IPS-11a (cell line): ENCODE measurements around the gene RIN3.

Experiments
- H3K4me3 ChIP-seq: one replicate; pipeline ENCODE4 v1.5.1; 2013; ENCODE audit warnings: low read depth, low read length, control low read depth

The RIN3 gene

DNA sequence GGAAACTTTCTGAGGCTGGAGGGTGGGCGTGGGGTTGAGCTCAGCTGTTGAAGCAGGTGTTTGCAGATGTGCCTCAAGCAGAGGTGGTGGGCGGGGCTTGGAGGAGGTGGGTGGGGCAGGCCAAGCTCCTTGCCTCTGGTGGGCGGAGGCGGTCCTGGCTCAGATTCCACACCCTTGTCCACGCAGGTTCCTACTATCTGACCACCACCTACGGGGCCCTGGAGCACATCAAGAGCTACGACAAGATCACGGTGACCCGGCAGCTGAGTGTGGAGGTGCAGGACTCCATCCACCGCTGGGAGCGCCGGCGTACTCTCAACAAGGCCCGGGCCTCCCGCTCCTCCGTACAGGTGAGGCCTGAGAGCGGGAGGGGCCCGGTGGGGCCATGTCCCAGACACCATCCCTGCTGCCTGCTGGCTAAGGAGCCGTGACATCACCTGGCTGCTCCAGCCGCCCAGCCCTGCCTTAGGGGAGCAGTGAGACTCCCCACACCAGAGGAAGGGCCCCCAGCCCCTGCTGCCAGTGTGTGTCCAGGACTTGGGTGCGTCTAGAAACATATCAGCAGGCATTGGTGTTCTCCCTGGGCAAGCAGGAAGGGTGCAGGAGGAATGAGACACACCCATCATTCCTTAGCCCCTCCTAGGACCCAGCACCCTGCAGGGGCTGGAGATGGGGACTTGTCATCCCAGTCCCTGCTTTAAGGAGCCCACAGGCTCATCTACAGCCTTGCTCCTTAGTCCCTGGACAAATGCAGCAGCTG, 171.4 kb downstream of the RIN3 start:
- H3K4me3 ChIP-seq: no peak overlapping the region

DNA sequence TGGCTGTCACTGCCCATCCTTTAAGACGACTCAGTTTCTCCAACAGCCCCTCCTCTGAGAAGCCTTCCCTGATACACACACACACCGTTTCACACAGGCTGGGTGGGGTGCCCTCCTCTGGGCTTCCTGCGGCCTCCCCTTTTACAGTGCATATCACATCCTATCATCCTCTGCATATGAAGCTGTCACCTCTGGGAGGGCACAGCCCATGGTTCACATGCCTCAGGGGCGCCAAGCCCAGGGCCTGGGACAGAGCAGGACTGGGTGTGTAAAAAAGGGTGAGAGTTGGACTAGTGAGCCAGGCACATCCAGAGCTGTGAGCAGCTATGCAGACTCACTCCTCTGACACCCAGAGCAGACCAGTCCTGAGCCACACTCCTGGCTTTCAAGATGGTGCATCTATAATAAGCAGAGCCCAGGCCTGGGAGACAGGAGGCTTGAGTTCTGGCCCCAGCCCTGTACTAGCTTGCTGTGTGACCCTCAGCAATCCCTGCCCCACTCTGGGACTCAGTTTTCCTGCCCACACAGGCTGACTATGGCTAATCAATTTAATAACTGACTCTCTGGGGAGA, 172.3 kb downstream of the RIN3 start:
- H3K4me3 ChIP-seq: no peak overlapping the region

DNA sequence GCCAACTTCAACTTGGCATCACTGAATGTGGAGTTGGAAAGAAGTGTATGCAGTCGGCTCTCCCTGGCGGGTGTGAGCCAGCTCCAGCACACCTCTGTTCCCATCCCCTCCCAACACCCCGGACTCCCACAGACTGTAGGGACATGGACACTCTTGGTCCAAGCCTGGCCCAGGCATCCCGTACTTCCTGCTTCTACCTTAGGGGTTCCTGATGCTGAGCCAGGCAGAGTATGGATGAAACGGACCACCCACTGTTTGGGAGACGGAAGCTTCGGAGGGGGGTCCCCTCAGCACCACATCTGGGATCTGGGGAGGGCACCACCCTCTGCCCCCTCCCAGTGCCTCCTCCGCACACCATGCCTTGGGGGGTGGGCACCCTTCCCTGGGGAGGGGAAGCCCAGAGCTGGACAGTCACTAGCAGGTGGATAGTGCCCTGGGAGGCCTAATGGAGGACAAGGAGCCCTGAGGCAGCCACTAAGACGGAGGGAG, 172.9 kb downstream of the RIN3 start:
- H3K4me3 ChIP-seq: no peak overlapping the region

DNA sequence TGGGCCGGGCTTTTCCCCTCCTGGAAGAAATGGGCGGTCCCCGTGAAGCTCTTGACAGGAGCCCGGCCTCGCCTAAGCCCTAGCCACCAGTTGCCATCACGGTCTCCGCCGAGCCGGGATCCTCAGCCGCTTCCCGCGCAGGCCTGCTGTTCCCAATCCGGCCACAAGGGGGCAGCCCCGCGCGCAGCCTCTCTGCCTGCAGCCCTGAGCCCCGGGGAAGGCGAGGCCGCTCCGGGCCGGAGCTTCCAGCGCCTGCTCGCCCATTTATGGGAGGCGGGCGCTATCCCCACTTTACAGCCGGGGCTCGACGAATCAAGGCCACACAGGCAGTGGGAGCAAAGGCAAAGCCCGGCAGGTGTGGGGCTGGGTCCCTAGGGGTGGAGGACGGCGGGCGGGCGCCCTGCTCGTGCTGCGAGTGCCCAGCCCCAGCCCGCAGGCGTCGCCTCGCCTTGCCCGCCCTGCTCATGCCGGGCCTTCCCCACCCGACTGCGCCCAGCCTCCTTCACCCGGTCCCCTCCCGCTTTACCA, 173.4 kb downstream of the RIN3 start:
- H3K4me3 ChIP-seq: peak overlapping the region; percentile 2

DNA sequence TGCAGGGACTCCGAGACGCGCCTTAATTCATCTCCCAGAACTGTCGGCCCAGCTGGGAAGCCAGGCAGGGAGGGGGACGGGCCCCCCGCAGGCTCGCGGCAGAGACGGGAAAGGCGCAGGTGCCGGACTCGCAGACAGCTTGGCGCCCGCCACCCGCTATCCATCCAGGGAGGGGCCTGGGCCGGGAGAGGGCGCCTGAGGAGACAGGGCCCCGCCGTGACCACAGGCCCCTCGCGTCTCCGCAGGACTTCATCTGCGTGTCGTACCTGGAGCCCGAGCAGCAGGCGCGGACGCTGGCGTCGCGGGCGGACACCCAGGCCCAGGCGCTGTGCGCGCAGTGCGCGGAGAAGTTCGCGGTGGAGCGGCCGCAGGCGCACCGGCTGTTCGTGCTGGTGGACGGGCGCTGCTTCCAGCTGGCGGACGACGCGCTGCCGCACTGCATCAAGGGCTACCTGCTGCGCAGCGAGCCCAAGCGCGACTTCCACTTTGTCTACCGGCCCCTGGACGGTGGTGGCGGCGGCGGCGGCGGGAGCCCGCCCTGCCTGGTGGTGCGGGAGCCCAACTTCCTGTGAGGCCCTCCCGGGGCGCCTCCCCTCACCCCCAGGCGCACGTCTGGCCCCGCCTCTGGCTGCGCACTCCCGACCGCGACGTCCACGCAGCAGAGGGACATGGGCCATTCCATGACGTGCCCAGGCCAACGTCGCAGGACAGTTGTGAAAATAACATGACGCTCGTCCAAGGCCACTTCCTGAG, 174.3 kb downstream of the RIN3 start:
- H3K4me3 ChIP-seq: peak overlapping the region; percentile 25

DNA sequence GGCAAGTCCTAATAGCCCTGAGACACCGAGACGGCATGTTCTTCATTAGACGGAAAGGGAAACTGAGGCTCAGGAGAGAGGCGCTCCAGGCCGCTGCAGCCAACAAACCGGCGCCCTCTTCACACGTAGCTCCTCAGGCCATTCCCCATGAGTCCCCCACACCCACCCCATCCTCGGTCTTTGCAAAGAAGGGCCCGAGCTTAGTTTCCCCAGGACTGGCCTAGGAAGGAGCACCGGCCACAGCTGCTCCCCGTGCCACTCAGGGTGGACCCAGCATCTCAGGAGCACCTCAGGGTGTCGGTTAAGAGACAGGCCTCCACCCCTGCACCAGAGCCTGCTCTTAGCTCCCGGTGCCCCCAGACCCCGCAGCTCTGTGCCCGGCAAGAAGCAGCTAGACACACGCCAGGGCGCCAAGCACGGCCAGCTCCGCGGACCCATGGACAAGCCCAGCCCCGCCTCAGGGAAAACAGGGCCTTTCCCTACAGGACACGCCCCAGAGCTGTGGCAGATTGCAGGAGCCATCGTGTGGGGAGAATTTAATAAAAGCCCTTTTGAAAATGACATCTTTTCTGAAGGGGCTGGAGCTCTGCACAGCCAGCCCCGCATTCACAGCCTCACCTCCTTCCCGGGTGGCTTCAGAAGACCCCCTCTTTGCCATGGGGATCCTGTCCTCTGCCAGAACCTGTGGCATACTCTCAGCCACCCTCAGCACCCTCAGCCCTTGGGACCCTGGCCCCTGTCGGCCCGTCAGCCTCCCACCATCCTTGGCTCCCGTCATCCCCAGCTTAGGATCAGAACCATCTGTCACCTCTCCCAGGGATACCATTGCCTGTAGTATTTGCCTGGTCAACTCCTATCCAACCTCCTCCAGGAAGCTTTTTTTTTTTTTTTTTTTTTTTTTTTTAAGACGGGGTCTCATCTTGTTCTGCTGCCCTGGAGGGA, 175.1 kb downstream of the RIN3 start:
- H3K4me3 ChIP-seq: no peak overlapping the region

DNA sequence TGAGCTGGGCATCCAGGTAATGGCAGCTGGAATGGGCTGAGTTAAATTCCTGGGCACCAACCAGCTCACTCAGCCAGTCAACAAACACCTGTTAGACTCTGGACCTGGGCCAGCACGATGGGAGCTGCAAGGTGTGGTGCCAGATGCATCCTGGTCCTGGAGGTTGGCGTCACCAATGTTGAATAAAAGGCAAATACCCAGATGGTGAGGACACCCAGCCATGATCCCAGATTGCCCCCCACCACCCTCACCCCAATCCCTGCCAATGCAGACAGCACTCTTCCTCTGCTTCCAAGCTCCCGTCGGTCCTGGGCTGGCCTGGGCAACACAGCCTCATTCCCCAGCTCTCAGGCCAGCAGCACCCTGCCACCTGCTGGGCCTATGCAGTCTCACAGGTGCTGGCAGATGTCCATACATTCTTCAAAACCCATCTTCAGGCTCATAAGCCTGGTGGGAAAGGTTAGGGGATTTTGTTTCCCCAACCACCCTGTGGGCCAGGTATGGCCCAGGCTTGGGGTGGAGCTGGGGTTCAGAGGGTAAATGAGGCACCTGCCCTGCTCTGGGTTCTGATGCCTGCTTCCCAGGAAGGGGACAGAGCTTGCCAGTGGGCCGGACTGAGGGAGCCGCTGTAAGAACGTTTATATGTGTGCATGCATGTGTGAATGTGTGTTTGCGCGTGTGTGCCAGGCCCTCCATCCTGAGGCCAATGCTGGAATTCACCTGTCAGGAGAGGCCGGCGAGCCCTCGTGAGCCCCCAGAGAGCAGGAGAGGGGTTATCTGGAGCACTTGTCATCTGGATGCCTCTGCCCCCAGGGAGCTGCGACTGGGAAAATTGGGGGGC, 176.8 kb downstream of the RIN3 start:
- no peak overlapping the region for H3K4me3 ChIP-seq

DNA sequence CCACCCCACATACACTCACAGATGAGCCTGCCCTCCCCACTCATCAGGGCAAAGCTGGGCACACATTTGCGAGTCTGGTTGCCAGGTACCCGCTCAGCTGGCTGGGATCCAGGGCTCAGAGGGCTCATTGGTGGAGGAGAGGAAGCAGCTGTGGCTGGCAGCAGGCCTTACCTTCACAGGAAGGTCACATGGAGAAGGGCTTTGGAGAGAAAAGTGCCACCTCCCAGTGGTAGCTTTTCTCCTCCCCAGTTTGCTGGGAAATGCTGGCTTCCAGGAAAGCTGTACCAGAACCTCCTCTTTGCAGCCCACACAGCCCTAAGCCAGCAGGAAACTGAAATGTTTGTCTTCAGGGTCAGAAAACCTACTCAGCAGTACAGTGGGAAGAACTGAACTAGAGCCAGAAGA, 179.2 kb downstream of the RIN3 start:
- H3K4me3 ChIP-seq: no peak overlapping the region

DNA sequence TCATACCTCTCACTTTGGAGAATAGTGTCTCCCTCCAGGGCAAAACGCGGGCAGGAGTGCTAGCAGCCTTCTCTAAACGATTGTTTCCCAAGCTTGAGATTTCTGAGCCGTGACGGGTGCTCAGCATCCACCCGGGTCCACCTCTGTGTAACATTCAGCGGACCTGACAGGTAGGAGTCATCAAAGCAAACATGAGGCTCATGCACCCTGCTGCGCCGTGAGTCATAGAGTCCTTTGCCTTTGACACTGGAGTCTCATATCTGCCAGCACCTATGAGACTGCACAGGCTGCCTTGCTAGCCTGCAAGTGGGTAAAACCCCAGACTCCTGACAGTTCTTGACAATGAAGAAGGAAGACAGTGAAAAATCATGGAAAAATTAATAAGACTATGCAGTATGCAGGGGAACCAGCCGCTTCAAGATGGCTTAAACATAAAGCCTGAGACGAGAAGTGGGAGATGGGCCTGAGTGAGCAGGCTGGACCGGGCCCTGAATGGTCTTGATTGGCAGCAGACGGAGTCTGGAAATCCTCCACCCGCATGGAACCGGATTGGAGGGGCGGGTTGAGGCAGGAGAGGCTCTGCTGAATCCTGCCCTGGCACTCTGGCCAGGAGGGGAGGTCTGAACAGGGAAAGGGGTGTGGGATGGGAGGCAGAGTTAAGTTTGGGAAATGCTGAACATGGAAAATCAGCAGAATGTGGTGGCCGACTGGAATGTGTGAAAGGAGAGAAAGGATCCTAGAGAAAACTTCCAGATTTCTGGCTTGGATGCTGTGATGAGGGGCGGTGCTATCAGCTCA, 180.6 kb downstream of the RIN3 start:
- no peak overlapping the region for H3K4me3 ChIP-seq

DNA sequence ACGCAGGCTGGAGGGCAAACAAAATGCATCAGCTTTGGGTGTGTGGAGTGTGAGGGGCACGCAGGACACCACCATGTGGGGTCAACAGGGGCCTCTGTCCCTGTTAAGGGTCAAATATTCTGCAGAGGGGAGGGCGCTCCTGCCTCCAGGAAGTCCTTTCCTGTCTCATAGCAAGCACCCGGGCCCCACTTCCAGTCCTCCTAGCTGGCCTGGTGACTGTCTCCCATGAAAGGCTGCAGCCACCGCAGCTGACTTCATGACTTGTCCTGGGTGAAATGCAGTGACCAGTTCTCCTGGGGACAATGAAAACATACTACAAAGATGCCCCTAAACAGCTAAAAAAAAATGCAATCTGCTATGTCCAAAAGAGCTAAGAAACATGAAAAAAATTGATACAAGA, 181.2 kb downstream of the RIN3 start:
- no peak overlapping the region for H3K4me3 ChIP-seq

DNA sequence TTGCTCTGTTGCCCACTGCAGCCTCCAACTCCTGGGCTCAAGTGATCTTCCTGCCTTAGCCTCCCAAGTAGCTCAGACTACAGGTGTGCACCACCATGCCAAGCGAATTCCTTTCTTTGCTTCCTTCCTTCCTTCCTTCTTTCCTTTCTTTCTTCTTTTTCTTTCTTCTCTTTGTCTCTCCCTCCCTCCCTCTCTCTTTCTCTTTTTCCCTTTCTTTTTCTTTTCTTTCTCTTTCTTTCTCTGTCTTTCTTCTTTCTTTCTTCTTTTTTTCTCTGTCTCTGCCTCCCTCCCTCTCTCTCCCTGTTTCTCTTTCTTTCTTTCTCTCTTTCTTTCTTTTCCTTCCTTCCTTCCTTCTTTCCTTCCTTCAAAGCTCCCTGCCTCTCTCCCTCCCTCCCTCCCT, 182.0 kb downstream of the RIN3 start:
- no peak overlapping the region for H3K4me3 ChIP-seq

DNA sequence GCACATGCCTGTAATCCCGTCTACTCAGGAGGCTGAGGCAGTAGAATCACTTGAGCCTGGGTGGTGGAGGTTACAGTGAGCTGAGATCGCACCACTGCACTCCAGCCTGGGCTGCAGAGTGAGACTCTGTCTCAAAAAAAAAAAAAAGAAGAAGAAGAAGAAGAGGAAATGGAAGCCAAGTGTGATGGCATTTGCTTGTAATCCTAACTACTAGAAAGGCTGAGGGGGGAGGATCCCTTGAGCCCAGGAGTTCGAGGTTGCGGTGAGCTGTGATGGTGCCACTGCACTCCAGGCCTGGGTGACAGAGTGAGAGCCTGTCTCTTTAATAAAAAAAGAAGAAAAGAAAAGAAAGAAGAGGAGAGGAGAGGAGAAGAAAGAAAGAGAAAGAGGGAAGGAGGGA, 182.8 kb downstream of the RIN3 start:
- H3K4me3 ChIP-seq: no peak overlapping the region

DNA sequence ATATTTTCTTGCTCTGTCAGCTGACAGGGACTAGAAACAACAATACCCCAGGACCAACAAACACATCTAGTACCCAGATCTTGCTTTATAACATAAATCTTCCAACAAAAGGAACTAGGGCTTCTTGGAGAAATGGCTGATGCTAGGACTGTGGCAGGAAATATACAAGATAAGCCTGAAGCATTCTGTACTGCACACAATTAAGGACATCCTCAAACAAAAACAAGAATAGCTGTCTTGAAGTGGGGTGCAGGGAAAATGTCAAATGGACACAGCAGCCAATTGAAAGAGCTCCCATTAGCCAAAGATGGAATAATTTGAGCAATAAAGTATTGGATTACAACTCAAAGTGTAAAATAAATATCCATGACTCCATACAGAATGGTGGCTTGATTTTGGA, 184.8 kb downstream of the RIN3 start:
- H3K4me3 ChIP-seq: no peak overlapping the region

DNA sequence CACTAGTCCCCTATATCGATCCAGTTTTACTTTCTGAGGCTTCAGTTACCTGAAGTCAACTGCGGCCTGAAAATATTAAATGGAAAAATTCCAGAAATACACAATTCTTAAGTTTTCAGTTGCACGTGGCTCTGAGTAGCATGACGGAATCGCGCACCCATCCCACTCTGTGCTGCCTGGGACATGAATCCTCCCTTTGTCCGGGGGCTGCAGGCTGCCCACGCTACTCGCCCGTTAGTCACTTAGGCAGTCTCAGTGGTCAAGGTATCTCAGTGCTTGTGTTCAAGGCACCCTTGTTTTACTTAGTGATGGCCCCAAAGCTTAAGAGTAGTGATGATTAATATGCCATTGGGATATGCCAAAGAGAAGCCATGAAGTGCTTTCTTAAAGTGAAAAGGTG, 188.2 kb downstream of the RIN3 start:
- H3K4me3 ChIP-seq: no peak overlapping the region

DNA sequence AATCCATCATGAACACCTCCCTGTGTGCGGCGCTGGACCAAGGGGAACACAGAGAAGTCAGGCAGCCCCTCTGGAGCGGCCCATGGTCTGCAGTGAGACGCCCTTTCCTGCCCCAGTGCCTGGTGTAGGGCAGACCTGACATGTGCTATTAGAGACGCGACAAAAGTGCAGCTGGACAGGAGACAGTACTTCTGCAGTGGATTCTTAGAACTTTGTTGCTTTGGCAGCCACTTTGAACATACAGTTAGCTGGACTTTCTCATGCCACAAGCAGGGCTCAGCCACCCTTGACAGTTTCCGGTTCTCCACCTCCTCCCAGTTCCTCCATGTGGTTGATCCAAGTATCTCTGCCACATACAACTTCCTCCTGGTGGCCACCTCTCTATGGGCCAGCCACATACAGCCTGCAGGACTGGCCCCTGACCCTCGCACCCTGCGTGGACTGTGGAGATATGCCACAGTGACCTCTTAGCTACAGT, 188.9 kb downstream of the RIN3 start:
- H3K4me3 ChIP-seq: no peak overlapping the region

DNA sequence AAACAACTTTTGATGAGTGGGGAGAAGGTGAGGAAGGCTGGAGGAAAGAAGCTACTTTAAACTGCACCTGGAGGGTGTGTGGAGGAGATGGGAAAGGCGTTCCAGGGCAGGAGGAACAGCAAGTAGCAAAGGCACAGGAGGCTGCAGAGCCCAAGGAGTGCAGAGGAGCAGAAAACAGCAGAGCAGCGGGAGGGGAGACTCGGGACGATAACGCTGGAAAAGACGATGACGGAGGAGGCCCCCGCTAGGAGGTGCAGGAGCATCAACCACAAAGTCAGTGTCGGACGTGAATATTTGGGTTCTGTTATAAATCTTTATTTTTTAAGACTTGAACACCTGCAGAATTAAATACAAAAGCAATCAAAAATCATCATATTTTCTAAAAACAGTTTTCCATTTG, 189.9 kb downstream of the RIN3 start:
- no peak overlapping the region for H3K4me3 ChIP-seq

DNA sequence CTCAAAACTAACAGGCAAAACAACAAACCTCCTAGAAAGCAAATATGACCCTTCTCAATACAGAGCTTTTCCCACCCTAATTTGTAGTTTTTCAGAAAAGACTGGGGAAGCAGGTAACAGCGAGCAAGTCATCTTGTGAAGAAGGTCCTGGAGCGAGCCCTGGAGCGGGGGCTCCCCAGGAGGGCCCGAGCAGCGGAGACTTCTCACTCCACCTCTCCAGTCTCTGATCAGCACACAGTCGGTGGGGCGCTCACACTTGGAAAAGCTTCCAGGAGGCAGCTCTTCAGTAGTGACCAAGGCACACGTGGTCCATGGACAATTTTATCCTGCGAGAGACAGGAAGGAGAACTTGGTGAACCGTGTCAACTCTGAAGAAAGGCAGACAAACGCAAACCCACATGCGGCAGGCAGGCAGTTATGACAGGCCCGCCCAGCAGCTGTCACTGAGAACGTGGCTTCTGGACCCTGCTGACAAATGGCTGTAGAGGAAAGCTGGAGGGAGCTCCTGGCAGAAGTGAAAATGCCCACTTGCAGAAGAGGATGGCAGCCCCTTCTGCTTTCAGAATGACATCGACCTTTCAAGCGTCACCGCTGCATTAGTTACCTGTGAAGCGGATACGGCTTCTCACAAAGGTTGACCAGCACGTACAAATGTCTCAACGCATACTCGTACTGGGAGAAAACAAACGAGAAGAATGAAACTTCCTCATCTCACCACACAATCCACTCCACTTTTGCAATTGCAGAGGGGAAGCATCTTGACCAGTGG, 190.6 kb downstream of the RIN3 start:
- H3K4me3 ChIP-seq: no peak overlapping the region

DNA sequence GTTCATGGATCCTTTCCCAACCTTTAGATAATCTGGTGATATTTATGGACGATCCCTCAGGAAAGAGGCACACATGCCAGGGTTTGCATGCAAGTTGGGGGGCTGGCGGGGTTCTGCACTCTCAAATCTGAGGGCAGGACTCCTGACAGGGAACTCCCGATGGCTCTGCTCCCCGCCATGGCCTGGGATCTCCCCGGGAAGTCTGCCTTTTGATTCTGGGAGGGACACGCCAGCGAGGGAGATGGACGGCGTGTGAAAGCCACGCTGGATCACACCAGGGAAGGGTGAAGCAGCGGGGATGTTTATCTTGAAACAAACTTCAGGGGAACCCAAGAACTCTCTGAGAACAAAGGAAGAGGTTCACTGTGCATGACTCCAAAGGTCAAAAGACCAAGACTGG, 191.2 kb downstream of the RIN3 start:
- no peak overlapping the region for H3K4me3 ChIP-seq
